NCI-H82 treated with DMSO at 0.1 percent for 48 hours (cell line): ENCODE data around the gene ADAT2.
"Not testable (repeated sequence)": the region's sequence is repeated elsewhere in the genome, so short reads cannot be mapped to it uniquely, and the experiment has no call there.

Source experiments
- DNase-seq: peaks from one replicate; lab custom pipeline; 2025; ENCODE audit not compliant: unreplicated experiment; lab: John Stamatoyannopoulos, UW

Gene ADAT2

DNA sequence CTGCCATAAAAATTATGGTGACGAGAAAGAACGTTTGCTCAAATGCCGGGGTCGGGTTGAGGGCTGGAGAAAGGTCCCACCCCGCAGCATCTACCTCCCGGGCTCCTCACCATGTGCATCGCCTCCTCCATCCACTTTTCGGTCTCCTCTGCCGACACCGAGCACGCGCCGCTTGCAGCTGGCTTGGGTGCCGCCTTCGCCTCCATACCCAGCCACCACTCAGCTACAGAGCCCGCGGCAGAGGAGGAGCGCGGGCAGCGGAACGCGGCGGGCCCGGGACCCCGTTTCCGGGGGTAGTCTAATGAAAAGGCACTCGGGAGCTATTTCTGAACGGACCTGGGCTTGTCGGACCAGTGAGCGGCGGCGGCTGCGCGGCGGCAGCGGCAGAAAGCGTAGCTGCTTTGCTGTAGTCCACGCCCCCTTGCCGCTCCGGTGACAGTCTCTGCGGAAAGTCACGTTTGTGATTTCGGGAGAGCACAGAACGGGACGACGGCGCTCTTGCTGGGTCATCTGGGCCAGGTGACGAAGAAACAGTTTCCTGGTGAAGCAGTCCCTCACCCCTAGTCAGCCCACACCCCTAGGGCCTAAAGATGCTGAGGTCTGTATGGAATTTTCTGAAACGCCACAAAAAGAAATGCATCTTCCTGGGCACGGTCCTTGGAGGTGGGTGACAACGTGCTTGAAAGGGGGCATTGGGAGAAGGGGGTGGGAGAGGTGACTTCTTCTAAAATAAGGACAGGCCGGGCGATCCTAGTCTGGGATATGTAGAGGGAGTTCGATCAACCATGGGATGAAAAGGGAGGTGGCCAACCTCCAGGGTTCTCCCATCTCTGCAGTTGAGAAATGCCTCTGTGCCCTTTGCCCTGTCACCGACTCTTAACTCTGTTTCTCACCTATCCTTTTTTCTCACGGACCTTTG, at the start of gene ADAT2, which contains the start of gene PEX3:
Gene ADAT2, minus strand, starts transcription at position 243 of the 919 bp plus-strand sequence. Its CDS starts 37 bp downstream, at position 206.
Gene PEX3, plus strand, starts transcription at position 353 of the 919 bp plus-strand sequence. Its CDS starts 238 bp downstream, at position 591.
- DNase-seq = peak; percentile 81

DNA sequence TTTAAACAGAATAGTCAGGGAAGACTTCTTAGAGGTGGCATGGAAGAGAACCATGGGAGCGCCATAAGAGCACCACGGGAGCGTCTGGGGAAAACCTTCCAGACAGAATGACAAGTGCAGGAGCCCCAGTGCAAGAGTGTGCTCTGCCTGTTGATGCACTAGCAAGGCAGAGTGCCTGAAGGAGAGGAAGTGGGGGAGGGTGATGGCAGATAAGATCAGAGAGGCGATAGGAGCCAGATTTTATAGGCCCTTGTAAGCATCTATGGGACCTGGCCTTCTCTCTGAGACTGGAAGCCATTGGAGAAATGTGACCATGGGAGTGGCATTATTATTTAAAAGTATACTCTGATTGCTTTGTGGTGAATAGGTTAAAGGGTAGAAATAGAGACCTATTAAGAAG, 47.9 kb upstream of the ADAT2 start:
- DNase-seq = no peak

DNA sequence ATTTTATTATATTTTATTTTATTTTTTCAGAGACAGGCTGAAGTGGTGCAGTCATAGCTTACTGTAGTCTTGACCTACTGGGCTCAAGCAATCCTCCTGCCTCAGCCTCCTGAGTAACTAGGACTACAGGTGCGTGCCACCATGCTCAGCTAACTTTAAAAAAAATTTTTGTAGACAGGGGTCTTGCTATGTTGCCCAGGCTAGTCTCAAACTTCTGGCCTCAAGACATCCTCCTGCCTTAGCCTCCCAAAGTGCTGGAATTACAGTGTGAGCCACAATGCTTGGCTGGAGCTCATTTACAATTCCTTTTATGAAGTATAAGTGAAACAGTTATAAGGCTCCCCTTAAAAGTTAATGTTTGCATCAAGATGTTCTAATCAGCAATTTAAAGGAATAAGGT, 46.5 kb upstream of the ADAT2 start:
- DNase-seq = no peak

DNA sequence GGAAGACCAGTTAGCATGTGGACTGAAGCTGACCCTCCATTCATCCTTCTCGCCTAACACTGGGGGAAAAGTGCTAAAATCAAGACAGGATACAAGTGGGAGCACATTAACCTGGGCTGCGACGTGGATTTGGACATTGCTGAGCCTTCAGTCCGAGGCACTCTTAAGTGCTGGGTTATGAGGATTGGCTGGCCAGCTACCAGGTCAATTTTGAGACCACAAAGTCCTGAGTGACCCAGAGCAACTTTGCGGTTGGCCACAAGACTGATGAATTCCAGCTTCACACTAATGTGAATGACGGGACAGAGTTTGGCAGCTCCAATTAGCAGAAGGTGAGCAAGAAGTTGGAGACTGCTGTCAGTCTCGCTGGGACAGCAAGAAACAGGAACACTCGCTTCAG, 40.3 kb upstream of the ADAT2 start:
- no peak for DNase-seq

DNA sequence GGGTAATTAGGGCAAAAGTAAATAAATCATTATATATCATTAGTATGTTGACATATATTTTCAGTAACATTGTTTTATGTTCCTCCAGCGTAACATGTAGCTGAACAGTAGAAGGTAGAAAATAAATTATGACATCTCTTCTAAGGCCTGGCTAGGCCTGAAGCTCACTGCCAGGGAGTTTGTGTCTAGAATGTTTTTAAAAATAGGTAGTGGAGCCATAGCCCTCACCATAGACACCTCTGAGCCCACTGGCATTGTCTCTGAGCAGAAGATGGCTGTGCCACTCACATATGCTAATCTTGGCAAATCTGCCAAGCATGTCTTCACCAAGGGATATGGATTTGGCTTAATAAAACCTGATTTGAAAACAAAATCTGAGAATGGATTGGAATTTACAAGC, 39.7 kb upstream of the ADAT2 start:
- DNase-seq = no peak

DNA sequence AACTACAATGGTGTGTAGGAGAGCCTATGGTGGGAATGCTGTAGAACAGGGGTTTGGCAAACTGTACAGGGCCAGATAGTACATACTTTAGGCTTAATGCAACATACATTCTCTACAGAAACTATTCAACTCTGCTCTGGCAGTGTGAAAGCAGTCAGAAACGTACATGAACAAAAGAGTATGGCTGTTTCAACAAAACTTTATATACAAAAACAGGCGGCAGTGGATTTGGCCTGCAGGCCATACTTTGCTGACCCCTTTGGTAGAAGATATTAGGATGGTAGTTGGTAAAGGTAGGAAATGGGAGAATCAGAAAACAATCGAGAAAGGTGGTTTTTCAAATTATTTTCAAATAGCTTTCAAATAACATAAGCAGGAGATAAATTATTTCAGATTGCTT, 36.3 kb upstream of the ADAT2 start:
- no peak for DNase-seq

DNA sequence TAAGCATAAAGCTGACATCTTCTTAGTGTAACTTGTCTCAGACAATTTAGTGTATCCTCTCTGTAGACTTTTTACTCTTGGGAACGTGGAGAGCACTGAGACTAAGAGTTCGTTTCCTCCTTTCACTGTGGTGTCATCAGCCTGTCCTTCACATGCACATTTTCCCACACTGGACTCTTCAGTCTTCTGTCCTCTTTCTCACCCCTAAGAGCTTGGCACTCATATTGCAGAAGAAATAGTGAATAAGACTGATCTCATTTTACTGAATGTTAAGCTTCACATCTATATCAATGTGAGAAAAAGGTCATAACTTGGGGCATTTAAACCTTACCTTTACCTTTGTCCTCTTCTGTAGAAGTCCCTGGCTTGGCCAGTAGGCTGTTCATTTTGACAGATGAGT, 35.5 kb upstream of the ADAT2 start:
- DNase-seq = no peak

DNA sequence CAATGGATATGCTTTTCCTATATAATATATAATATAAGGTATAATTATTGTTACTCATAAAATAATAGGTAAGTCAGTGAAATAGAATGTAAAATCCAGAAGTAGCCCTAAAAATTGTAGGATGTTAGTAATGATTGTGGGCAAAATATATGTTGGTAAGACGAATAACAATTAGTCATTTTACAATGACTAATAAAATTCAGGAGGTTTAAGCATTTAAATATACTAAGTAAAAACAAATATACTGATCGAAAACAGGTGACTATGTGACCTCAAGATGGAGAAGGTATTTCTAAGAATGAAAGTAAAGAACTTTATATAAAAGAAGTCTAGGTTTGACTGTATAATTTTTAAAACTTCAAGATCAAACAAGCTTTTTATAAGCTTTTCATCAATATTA, 32.1 kb upstream of the ADAT2 start:
- DNase-seq = no peak

DNA sequence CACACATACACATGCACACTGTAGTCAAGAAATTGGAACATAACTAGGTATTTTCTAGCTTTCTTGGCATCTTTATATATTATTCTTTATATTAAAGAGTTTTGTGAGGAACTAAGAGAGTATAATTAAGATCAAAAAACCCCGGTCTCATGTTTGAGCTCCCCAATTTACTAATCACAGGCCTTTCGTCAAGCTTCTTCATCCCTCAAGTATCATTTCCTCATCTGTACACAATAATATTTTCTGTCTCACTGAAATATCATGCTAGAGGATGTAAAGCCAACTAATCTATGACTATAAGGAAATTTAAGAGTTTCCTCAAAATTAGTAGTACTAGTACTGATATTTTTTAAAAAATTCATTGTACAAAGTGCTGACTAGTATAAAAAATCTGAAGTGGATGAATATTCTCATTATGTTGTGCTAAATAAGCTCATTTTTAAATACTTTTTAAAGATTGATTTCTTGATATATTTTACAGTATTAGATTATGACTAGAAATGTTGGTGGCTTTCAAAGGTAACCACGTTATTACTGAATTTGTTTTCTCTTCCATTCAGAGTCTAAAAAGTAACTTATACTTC, 28.1 kb upstream of the ADAT2 start:
- DNase-seq = no peak

DNA sequence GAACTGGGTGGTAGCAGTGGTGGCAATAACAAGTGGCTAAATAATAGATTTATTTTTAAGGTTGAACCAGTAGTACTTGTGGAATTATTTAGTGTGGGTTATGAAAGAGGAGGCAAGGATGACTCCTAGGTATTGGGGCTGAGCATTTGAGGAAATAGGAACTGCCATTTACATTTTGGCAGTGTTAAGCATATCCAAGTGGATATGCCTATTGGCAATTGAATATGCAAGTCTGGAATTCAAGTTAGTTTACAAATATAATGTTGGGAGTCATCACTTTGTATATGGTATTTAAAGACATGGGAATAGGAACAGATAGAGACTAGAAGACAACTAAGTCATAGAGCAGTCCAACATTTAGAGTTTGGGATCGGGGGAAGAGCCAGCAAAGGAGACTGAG, 26.1 kb upstream of the ADAT2 start:
- no peak for DNase-seq

DNA sequence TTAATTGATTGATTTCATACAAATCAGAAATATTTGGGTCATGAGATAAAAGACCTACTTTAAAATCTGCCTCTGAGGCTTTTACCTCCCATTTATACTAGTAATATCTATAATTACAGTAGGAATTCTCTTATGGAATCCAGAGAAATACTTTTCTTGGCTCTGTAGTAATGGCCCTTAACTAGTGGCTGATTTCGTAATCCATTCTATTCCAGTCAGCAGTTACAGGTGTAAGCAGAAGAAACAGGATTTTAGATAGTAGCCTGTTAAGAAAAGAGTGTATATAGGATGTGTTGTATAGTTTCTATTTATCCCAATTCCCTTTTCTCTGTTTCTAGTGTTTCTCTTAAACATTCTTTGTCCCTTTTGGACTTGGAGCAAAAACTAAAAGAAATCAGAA, 21.3 kb upstream of the ADAT2 start:
- DNase-seq = no peak

DNA sequence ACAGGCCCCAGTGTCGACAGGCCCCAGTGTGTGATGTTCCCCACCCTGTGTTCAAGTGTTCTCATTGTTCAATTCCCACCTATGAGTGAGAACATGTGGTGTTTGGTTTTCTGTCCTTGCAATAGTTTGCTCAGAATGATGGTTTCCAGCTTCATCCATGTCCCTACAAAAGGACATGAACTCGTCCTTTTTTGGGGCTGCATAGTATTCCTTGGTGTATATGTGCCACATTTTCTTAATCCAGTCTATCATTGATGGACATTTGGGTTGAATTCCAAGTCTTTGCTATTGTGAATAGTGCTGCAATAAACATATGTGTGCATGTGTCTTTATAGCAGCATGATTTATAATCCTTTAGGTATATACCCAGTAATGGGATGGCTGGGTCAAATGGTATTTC, 18.3 kb upstream of the ADAT2 start:
- DNase-seq = not testable (repeated sequence)

DNA sequence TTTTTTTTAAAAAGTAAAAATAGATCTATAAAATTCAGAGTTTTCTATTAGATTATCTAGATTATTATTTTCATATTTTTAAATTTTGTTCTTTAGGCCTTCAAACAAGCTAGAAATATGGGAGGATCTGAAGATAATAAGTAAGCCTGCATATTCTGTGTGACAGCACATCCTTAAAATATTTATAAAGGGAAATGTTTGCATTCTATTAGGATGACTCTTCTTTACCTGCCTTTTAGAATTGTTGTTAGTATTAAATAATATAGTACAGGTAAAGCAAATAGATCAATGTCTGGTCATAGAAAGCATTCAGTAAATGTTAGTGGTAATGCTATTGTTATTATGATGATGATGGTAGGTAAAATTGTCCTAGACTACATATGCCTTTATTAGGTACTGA, 17.5 kb upstream of the ADAT2 start:
- DNase-seq = no peak

DNA sequence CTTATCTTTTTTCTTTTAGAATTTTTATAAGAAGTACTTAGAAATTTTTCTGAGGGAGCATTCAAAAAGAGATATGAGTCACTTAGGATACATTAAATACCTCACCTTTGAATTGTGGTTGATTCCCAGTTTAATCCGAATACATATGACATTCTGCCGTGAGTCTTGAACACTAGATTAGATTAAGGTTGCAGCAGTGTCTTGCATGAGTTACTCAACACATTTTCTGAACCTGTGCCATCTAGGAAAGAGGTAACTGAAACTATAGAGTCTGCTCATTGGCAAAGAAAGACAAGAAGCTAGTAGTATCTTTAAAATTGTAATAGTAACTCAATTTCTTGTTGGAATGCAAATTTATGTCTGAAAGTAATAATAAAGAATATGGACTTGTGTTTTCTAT, 15.1 kb upstream of the ADAT2 start:
- no peak for DNase-seq

DNA sequence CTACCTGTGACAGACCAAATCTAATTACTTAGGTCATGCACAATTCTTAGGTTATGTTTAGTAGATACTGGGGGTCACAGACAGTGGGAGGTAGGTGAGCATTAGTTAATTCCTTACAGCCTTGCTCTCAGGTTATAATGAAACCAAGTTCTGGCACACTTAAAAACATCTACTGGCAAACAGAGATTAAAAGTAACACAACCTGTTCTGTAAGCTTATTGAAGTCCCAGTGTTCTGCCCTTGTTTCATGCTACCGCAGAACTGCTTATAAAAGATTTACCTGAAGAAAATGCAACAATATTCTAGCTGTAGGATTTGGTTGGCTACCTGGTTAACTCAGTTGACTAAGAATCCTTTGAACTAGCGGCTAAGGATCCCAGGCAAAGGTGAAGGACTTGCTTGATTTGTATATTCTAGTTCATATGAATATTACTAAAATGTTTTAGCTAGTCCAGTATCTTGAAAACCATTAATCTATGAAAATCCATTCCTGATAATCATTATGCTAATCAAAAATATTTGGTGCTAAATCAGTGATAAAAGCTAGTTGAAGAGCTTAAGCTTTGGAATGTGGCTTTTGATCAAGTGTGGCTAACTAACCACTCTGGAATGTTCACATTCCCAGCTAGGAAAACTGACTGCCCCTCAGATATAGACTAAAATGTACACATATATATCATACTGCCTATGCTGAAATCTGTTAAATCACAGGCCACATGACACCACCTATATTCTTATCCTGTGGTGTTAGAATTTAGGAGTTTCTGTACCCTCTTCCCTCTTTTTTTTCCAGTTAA, 7.3 kb upstream of the ADAT2 start:
- DNase-seq = no peak

DNA sequence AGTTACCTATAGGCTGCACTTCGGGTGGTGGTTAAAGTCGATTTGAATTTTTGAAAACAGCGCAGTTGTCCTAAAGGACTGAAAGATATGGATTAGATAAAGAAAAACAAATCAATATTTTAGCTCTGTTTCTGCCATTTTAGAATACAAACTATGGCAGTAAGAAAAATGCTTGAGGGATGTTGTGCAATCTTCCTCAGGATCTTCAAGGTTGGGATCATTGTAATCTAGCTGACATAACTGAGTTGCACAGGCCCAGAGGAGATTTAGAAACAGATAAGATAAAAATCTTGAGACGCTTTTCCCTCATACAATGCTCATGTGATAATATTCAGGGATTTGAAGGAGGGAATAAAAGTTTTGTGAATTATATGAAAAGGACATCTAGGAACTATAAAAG, 1.0 kb upstream of the ADAT2 start:
- DNase-seq = no peak

DNA sequence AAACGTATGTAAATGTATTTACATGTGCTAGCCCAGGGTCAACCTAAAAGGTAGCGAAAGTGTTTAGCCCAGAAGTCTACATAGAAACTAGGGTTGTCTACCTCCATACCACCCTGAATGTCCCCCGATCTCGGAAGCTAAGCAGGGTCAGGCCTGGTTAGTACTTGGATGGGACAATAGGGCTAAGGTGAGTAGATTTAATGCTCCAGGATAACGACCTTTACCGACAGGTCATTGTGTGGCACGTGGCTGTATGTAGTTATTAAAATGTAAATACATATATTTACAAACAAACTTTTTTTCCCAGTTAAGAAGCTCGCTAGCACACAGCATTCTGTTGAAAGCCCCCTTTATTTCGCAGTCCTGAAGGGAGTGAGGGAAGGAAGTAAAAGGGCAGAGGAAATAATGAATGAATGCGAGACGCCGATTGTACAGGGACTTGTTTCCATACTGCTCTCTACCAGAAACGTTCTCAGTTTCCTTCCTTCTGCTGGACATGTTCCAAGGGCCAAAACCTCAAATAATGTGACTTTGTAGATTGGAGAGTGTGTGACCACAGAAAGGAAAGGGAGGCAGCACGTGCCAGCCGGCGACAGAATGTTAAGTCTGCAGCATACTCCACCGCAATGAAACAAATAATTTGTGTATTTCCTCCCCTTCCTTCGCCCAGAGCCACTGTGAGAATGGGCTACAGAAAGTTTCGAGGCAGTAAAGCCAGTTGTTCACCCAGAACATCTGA, 612 bp downstream of the ADAT2 start:
- peak; percentile 42 for DNase-seq

DNA sequence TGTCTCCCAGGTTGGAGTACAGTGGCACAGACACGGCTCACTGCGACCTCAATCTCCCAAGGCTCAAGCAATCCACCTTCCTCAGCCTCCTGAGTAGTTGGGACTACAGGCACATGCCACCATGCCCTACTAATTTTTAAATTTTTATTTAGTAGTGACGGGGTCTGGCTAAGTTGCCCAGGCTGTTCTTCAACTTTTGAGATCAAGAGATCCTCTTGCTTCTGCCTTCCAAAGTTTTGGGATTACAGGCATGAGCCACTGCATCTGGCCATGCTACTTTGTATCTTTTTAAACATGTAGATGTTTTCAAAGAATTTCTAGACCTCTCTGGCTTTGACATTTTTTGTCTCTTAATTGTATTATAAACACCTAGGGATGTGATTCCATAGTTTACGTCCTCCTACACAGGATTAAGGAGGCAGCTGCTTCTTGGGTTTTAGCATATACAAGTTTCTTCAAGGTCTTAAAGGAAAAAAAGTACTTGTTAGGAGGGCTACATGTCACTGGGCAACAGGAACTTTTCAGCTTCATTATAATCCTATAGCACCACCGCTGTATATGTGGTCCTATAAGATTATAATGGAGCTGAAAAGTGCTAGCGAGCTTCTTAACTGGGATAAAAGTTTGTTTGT, 1.3 kb downstream of the ADAT2 start:
- DNase-seq = no peak

DNA sequence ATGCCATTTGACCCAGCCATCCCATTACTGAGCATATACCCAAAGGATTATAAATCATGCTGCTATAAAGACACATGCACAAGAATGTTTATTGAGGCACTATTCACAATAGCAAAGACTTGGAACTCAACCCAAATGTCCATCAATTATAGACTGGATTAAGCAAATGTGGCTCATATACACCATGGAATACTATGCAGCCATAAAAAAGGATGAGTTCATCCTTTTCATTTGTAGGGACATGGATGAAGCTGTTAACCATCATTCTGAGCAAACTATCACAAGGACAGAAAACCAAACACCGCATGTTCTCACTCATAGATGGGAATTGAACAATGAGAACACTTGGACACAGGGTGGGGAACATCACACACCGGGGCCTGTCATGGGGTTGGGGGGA, 2.6 kb downstream of the ADAT2 start:
- DNase-seq = not testable (repeated sequence)

DNA sequence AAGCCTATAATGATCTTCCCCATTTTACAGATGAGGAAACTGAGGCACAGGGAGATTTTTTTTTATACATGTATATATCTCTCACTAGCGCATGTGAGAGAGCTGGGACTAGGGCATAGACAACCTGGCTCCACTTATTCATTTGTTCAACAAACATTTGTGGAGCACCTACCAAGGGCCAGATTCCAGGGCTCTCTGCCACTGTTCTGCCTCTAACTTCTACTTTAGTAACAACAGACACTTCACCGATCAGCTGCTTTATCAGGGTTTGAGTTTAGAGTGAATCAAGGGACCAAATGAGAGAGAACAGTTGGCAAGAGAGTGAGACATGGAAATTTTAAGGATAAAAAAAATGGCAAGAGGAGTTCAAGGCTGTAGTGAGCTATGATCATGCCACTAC, 7.4 kb downstream of the ADAT2 start:
- no peak for DNase-seq
